ENCODE measurements around the gene ZNF333. TPM values are rescaled to one million over a fixed set of nuclear protein-coding genes. Genes with fewer than 3 reads are reported as not detected.

Gene ZNF333
- total and polyA plus RNA-seq, 2 of the 4 experiments (the other 2 are of a cell fraction): 9.8 to 15.1 TPM

GRCh38 chr19:14767466-14767971, 77.7 kb downstream of the ZNF333 start:
- no peak overlapping the region for H2AK5ac ChIP-seq (ENCODE audit: low read depth, low read length)
- no peak overlapping the region for H3K27ac ChIP-seq (ENCODE audit: insufficient read depth, low read length)
- H4K8ac ChIP-seq (ENCODE audit: low read depth in 2 of 2, low read length in 2 of 2): no peak overlapping the region
- H3K9ac ChIP-seq (ENCODE audit: low read depth, low read length): no peak overlapping the region
- H3K36me3 ChIP-seq (ENCODE audit: control insufficient read depth, insufficient read depth, low read length): no peaks in the 10 kb centered on the region
- peaks cover 18% of the 10 kb centered on the region for H3K9me3 ChIP-seq (ENCODE audit: control insufficient read depth, insufficient read depth, low read length)
- no TSS peak for BruUV-seq (replicated peaks)
- dilution Hi-C loops (cut with HindIII; ENCODE audit: low sequenced_read_pairs, unreplicated experiment): no loop called here
- no peak overlapping the region for H2BK20ac ChIP-seq (ENCODE audit: low read depth, low read length)
- intact Hi-C loops (cut with micrococcal nuclease): no loop called here
- ChIA-PET CTCF (no interaction called here), POLR2A (ENCODE audit: unreplicated experiment) (no interaction called here)
- no peak overlapping the region for H3K4ac ChIP-seq (ENCODE audit: low read depth, low read length)
- H3K79me1 ChIP-seq (ENCODE audit: low read depth in 1 of 2, low read length in 2 of 2): no peaks in the 10 kb centered on the region
- H2BK120ac ChIP-seq (ENCODE audit: low read depth, low read length): no peak overlapping the region
- H3K4me3 ChIP-seq (ENCODE audit: insufficient read depth, low read depth, low read length): no peak overlapping the region
- no peak overlapping the region for H4K5ac ChIP-seq (ENCODE audit: low read depth, low read length)
- no peak overlapping the region for H2AK9ac ChIP-seq (replicated peaks; ENCODE audit: low read depth, low read length, poor library complexity)
- WGBS, 2 experiments (ENCODE audit: extremely low coverage in 2 of 2, insufficient read length in 1 of 2): no CpG with 5 or more reads among the region's 2 CpGs
- H4K91ac ChIP-seq (ENCODE audit: insufficient read depth, low read depth, low read length): no peak overlapping the region
- no peak overlapping the region for H3K4me2 ChIP-seq (ENCODE audit: low read depth, low read length)
- ATAC-seq (ENCODE audit: low read depth): no peak
- H3K4me1 ChIP-seq (ENCODE audit: control insufficient read depth, insufficient read depth, low read length): no peaks in the 10 kb centered on the region
- H3K18ac ChIP-seq (ENCODE audit: low read depth, low read length): no peak overlapping the region
- no peaks in the 10 kb centered on the region for H3K27me3 ChIP-seq (ENCODE audit: control insufficient read depth, insufficient read depth, low read length)
- H3K56ac ChIP-seq (ENCODE audit: extremely low read depth, insufficient read depth, low read length): no peak overlapping the region
- H2BK15ac ChIP-seq (ENCODE audit: low read depth, low read length): no peak overlapping the region
- in situ Hi-C loops (cut with MboI; ENCODE audit: low sequenced_read_pairs): no loop called here
- DNase-seq: no peak
- H3K9me1 ChIP-seq (ENCODE audit: insufficient read depth, low read length): no peaks in the 10 kb centered on the region
- no peak for TF ChIP-seq ELK1 (IDR thresholded peaks at IDR 0.05; ENCODE audit: borderline replicate concordance, low read depth, low read length)
- no peak for TF ChIP-seq POLR2A (IDR thresholded peaks at IDR 0.05; ENCODE audit: low read depth, low read length)
- no peak for TF ChIP-seq RAD21 (IDR thresholded peaks at IDR 0.05; ENCODE audit: low read length)
- no peak overlapping the region for H2BK5ac ChIP-seq (ENCODE audit: low read depth, low read length, poor library complexity, severe bottlenecking)
- H3K14ac ChIP-seq (replicated peaks; ENCODE audit: low read depth, low read length): no peak overlapping the region
- no peak overlapping the region for H3K23ac ChIP-seq (ENCODE audit: low read depth, low read length)
- no peaks in the 10 kb centered on the region for H4K20me1 ChIP-seq (ENCODE audit: insufficient read depth, low read length)
- no peak overlapping the region for H2AFZ ChIP-seq (replicated peaks; ENCODE audit: low read length, poor library complexity)

Data from IMR-90 (cell line).